GM21423 (cell line): ENCODE data around the gene CHTF18.
"Not testable (repeated sequence)": the region's sequence is repeated elsewhere in the genome, so short reads cannot be mapped to it uniquely, and the experiment has no call there.

Source experiments
- ATAC-seq: cut with Tn5 transposase; IDR thresholded peaks from one replicate; pipeline ENCODE4 v1.9.1; 2021; ENCODE audit warnings: mild to moderate bottlenecking, moderate library complexity; ENCODE audit not compliant: unreplicated experiment

The CHTF18 gene

GRCh38 chr16:824601-825000, 36.2 kb downstream of the CHTF18 start:
- ATAC-seq = no peak

GRCh38 chr16:825341-826061, 37.1 kb downstream of the CHTF18 start:
- no peak for ATAC-seq

- no peak for ATAC-seq
These were observed 39.1 kb downstream of the CHTF18 start for GRCh38 chr16:827513-827912.

GRCh38 chr16:828891-829290, 40.5 kb downstream of the CHTF18 start:
- no peak for ATAC-seq

GRCh38 chr16:830107-830870, 41.9 kb downstream of the CHTF18 start:
- no peak for ATAC-seq

GRCh38 chr16:830871-831570, 42.6 kb downstream of the CHTF18 start:
- ATAC-seq = no peak

- no peak for ATAC-seq
These were observed 43.4 kb downstream of the CHTF18 start for GRCh38 chr16:831571-832413.

- ATAC-seq = no peak
These were observed 44.4 kb downstream of the CHTF18 start for GRCh38 chr16:832652-833336.

GRCh38 chr16:833411-833810, 45.0 kb downstream of the CHTF18 start:
- ATAC-seq = no peak

GRCh38 chr16:835373-835772, 47.0 kb downstream of the CHTF18 start:
- no peak for ATAC-seq

- ATAC-seq = no peak
These were observed 47.8 kb downstream of the CHTF18 start for GRCh38 chr16:836221-836620.

GRCh38 chr16:836822-837221, 48.4 kb downstream of the CHTF18 start:
- not testable (repeated sequence) for ATAC-seq

- no peak for ATAC-seq
These were observed 50.3 kb downstream of the CHTF18 start for GRCh38 chr16:838741-839140.

- ATAC-seq = no peak
These were observed 51.4 kb downstream of the CHTF18 start for GRCh38 chr16:839643-840408.

GRCh38 chr16:840561-841454, 52.4 kb downstream of the CHTF18 start:
- ATAC-seq = no peak

- ATAC-seq = no peak
These were observed 53.1 kb downstream of the CHTF18 start for GRCh38 chr16:841455-842060.

- no peak for ATAC-seq
These were observed 53.6 kb downstream of the CHTF18 start for GRCh38 chr16:842061-842476.
